Measurements from ENCODE around the gene MKRN2OS.
"Not testable (repeated sequence)": the region's sequence is repeated elsewhere in the genome, so short reads cannot be mapped to it uniquely, and the experiment has no call there.

- not testable (repeated sequence) for TF ChIP-seq CTCF, POLR2AphosphoS5 (IDR thresholded peaks at IDR 0.05)
Measured at GRCh38 chr3:12543497-12543896, 1.8 kb downstream of the MKRN2OS start.

All from breast epithelium (tissue), 3 donors.